Measurements from ENCODE around the gene KLC4. TPM values are rescaled to one million over a fixed set of nuclear protein-coding genes. Genes with fewer than 3 reads are reported as not detected.

KLC4 gene
- total and polyA plus RNA-seq, 9 donors: 14.7 to 29.8 (median 24.7) TPM

GRCh38 chr6:43033496-43034189 lies 25.8 kb upstream of the KLC4 start:
- intact Hi-C loops (cut with DNase I): no loop called here
- Histone ChIP-seq H3K9me3 (no peaks in the 10 kb centered on the region), H3K27me3 (no peaks in the 10 kb centered on the region), H3K27ac (no peak overlapping the region), H3K4me1 (ENCODE audit: insufficient read depth) (no peaks in the 10 kb centered on the region), H3K4me3 (no peak overlapping the region), H3K36me3 (no peaks in the 10 kb centered on the region)
- no peak for DNase-seq
- whole genome bisulfite sequencing, 3 donors: 87 to 93% (median 89%) methylated on average over 2 of the region's 2 CpGs
- TF ChIP-seq EP300 (IDR thresholded peaks at IDR 0.05) (no peak), POLR2A (IDR thresholded peaks at IDR 0.05) (no peak), CTCF (IDR thresholded peaks at IDR 0.05) (no peak)

- 68 to 72% (median 71%) methylated on average over 2 of the region's 2 CpGs for WGBS, 3 donors
- intact Hi-C loops (cut with DNase I): no loop called here
- Histone ChIP-seq H3K27ac (no peak overlapping the region), H3K4me1 (ENCODE audit: insufficient read depth) (no peaks in the 10 kb centered on the region), H3K4me3 (no peak overlapping the region), H3K36me3 (no peaks in the 10 kb centered on the region), H3K9me3 (no peaks in the 10 kb centered on the region), H3K27me3 (no peaks in the 10 kb centered on the region)
- DNase-seq: no peak
- TF ChIP-seq POLR2A (IDR thresholded peaks at IDR 0.05): no peak
- no peak for TF ChIP-seq CTCF (IDR thresholded peaks at IDR 0.05)
- no peak for TF ChIP-seq EP300 (IDR thresholded peaks at IDR 0.05)
Measured at GRCh38 chr6:43034190-43034525, 25.3 kb upstream of the KLC4 start.

GRCh38 chr6:43035495-43036194 lies 23.8 kb upstream of the KLC4 start:
- H3K27me3 ChIP-seq: no peaks in the 10 kb centered on the region
- TF ChIP-seq EP300 (IDR thresholded peaks at IDR 0.05) (no peak), POLR2A (IDR thresholded peaks at IDR 0.05) (no peak), CTCF (IDR thresholded peaks at IDR 0.05) (no peak)
- H3K4me3 ChIP-seq: no peak overlapping the region
- WGBS, 3 donors: 61 to 67% (median 66%) methylated on average over 4 of the region's 4 CpGs
- no peaks in the 10 kb centered on the region for H3K9me3 ChIP-seq
- H3K36me3 ChIP-seq: no peaks in the 10 kb centered on the region
- no peak for DNase-seq
- H3K4me1 ChIP-seq (ENCODE audit: insufficient read depth): no peaks in the 10 kb centered on the region
- intact Hi-C loops (cut with DNase I): no loop called here
- H3K27ac ChIP-seq: no peak overlapping the region

GRCh38 chr6:43036712-43037111 lies 22.7 kb upstream of the KLC4 start:
- TF ChIP-seq CTCF (IDR thresholded peaks at IDR 0.05): no peak
- no peak for TF ChIP-seq POLR2A (IDR thresholded peaks at IDR 0.05)
- no peak for TF ChIP-seq EP300 (IDR thresholded peaks at IDR 0.05)
- H3K27me3 ChIP-seq: no peaks in the 10 kb centered on the region
- H3K27ac ChIP-seq: no peak overlapping the region
- H3K4me1 ChIP-seq (ENCODE audit: insufficient read depth): no peaks in the 10 kb centered on the region
- 82 to 87% (median 84%) methylated on average over 9 of the region's 9 CpGs for WGBS, 3 donors
- no peaks in the 10 kb centered on the region for H3K9me3 ChIP-seq
- H3K36me3 ChIP-seq: no peaks in the 10 kb centered on the region
- no peak overlapping the region for H3K4me3 ChIP-seq
- intact Hi-C loops (cut with DNase I): no loop called here
- no peak for DNase-seq

All from ovary (tissue), 9 donors.